Cortex of kidney (tissue), 1 donor: ENCODE data around the gene AKT1.
"Not testable (repeated sequence)": the region's sequence is repeated elsewhere in the genome, so short reads cannot be mapped to it uniquely, and the experiment has no call there.

ENCODE experiments used
- DNase-seq: peaks from one replicate; lab custom pipeline; 2025; lab: John Stamatoyannopoulos, UW

Gene AKT1

GRCh38 chr14:104739026-104739425 is 56.5 kb downstream of the AKT1 start:
- no peak for DNase-seq

GRCh38 chr14:104738375-104739019 is 57.1 kb downstream of the AKT1 start:
- DNase-seq: no peak

- DNase-seq: no peak
Observed at GRCh38 chr14:104735830-104736642, 59.5 kb downstream of the AKT1 start.

GRCh38 chr14:104734991-104735779 is 60.4 kb downstream of the AKT1 start:
- DNase-seq: no peak

- DNase-seq: no peak
Observed at GRCh38 chr14:104734601-104734990, 61.0 kb downstream of the AKT1 start.

- DNase-seq: no peak
Observed at GRCh38 chr14:104734051-104734587, 61.4 kb downstream of the AKT1 start.

- DNase-seq: no peak
Observed at GRCh38 chr14:104732931-104733681, 62.4 kb downstream of the AKT1 start.

GRCh38 chr14:104732355-104732804 is 63.2 kb downstream of the AKT1 start:
- DNase-seq: no peak

GRCh38 chr14:104731320-104732294 is 63.9 kb downstream of the AKT1 start:
- DNase-seq: no peak

- DNase-seq: no peak
Observed at GRCh38 chr14:104730487-104730886, 65.1 kb downstream of the AKT1 start.

GRCh38 chr14:104729835-104730181 is 65.7 kb downstream of the AKT1 start:
- DNase-seq: no peak

GRCh38 chr14:104729176-104729834 is 66.2 kb downstream of the AKT1 start:
- DNase-seq: not testable (repeated sequence)

GRCh38 chr14:104728631-104729030 is 66.9 kb downstream of the AKT1 start:
- DNase-seq: no peak

- no peak for DNase-seq
Observed at GRCh38 chr14:104726600-104727451, 68.7 kb downstream of the AKT1 start.

- no peak for DNase-seq
Observed at GRCh38 chr14:104725772-104726548, 69.6 kb downstream of the AKT1 start.

- no peak for DNase-seq
Observed at GRCh38 chr14:104724981-104725771, 70.4 kb downstream of the AKT1 start.

GRCh38 chr14:104724407-104724980 is 71.1 kb downstream of the AKT1 start:
- no peak for DNase-seq
